AML-193 (cell line): Measurements from ENCODE around the gene SREBF2.

Experiments
- DNase-seq, 2 experiments: peaks; one replicate each; lab custom pipeline; 2025; lab: John Stamatoyannopoulos, UW

Gene SREBF2

GRCh38 chr22:41876675-41877074 lies 43.8 kb downstream of the SREBF2 start:
- no peak for DNase-seq

GRCh38 chr22:41880653-41881052 lies 47.7 kb downstream of the SREBF2 start:
- DNase-seq = no peak

GRCh38 chr22:41883400-41883799 lies 50.5 kb downstream of the SREBF2 start:
- no peak for DNase-seq

- no peak for DNase-seq
These were observed 52.2 kb downstream of the SREBF2 start for GRCh38 chr22:41885116-41885515.

- no peak for DNase-seq
These were observed 52.6 kb downstream of the SREBF2 start for GRCh38 chr22:41885516-41885915.

GRCh38 chr22:41888627-41889200 lies 55.8 kb downstream of the SREBF2 start:
- no peak for DNase-seq

GRCh38 chr22:41891407-41891806 lies 58.5 kb downstream of the SREBF2 start:
- no peak for DNase-seq

- DNase-seq = no peak
These were observed 59.8 kb downstream of the SREBF2 start for GRCh38 chr22:41892721-41893120.

GRCh38 chr22:41893591-41894375 lies 60.9 kb downstream of the SREBF2 start:
- DNase-seq = no peak

- no peak for DNase-seq
These were observed 65.7 kb downstream of the SREBF2 start for GRCh38 chr22:41898645-41899044.

- DNase-seq = no peak
These were observed 66.2 kb downstream of the SREBF2 start for GRCh38 chr22:41899110-41899509.

GRCh38 chr22:41899992-41900651 lies 67.2 kb downstream of the SREBF2 start:
- DNase-seq = no peak

- no peak for DNase-seq
These were observed 67.9 kb downstream of the SREBF2 start for GRCh38 chr22:41900652-41901312.

GRCh38 chr22:41902016-41902415 lies 69.1 kb downstream of the SREBF2 start:
- no peak for DNase-seq

GRCh38 chr22:41902932-41903421 lies 70.1 kb downstream of the SREBF2 start:
- no peak for DNase-seq

- no peak for DNase-seq
These were observed 71.8 kb downstream of the SREBF2 start for GRCh38 chr22:41904450-41905410.

GRCh38 chr22:41905411-41906202 lies 72.7 kb downstream of the SREBF2 start:
- no peak for DNase-seq

GRCh38 chr22:41906822-41907221 lies 73.9 kb downstream of the SREBF2 start:
- DNase-seq = no peak

- DNase-seq = no peak
These were observed 74.8 kb downstream of the SREBF2 start for GRCh38 chr22:41907436-41908401.
